IMR-90 (cell line): ENCODE measurements around the gene CLEC16A. TPM values are rescaled to one million over a fixed set of nuclear protein-coding genes. Genes with fewer than 3 reads are reported as not detected.

Source experiments
- ATAC-seq: fragments of 200-7000 bp; cut with Tn5 transposase; 2 replicates; pipeline ENCODE4 v1.9.1; 2020; ENCODE audit warnings: low read depth, mild to moderate bottlenecking, moderate library complexity
- BruUV-seq: library from RNA; stranded (reverse); fragments of 400-500 nt; replicated peaks from 2 replicates; lab custom pipeline; 2021; lab: Mats Ljungman, UMichigan
- CTCF ChIA-PET: fragments of 300-600 bp; formaldehyde crosslinking; extraction: SDS; loops from one replicate; lab custom pipeline; 2021; ENCODE audit warnings: antibody characterized with exemption; lab: Yijun Ruan, JAX
- POLR2A ChIA-PET: fragments of 300-600 bp; sonication (Branson Sonifier 250); formaldehyde crosslinking; loops from one replicate; lab custom pipeline; 2022; ENCODE audit warnings: antibody characterized with exemption; ENCODE audit not compliant: unreplicated experiment; lab: Charles Lee
- DNase-seq: peaks from one replicate; pipeline ENCODE4 v3.0.0; 2013
- H2AFZ ChIP-seq: replicated peaks from 2 replicates; pipeline ENCODE3; 2013; ENCODE audit warnings: low read length, mild to moderate bottlenecking; ENCODE audit not compliant: poor library complexity
- H2AK5ac ChIP-seq: 2 replicates; pipeline ENCODE4 v1.6.1; 2013; ENCODE audit warnings: low read depth, low read length, inconsistent platforms
- H2AK9ac ChIP-seq: replicated peaks from 2 replicates; pipeline ENCODE3; 2013; ENCODE audit warnings: mild to moderate bottlenecking, low read depth, low read length, moderate library complexity; ENCODE audit not compliant: poor library complexity
- H2BK120ac ChIP-seq: 2 replicates; pipeline ENCODE4 v1.6.1; 2013; ENCODE audit warnings: low read depth, low read length, inconsistent platforms
- H2BK15ac ChIP-seq: 3 replicates; pipeline ENCODE4 v1.6.1; 2013; ENCODE audit warnings: low read depth, low read length, inconsistent platforms
- H2BK20ac ChIP-seq: 2 replicates; pipeline ENCODE4 v1.6.1; 2013; ENCODE audit warnings: low read depth, mild to moderate bottlenecking, inconsistent platforms, low read length, moderate library complexity
- H2BK5ac ChIP-seq: 2 replicates; pipeline ENCODE4 v1.6.1; 2013; ENCODE audit warnings: mild to moderate bottlenecking, low read depth, low read length, inconsistent platforms; ENCODE audit not compliant: poor library complexity, severe bottlenecking
- H3K14ac ChIP-seq: replicated peaks from 2 replicates; pipeline ENCODE4 v1.6.1; 2013; ENCODE audit warnings: low read depth, low read length, inconsistent platforms
- H3K18ac ChIP-seq: 2 replicates; pipeline ENCODE4 v1.6.1; 2013; ENCODE audit warnings: low read depth, low read length, control low read depth
- H3K23ac ChIP-seq: 2 replicates; pipeline ENCODE4 v1.6.1; 2013; ENCODE audit warnings: low read depth, low read length, inconsistent platforms
- H3K27ac ChIP-seq: 2 replicates; pipeline ENCODE4 v1.5.1; 2013; ENCODE audit warnings: mild to moderate bottlenecking, control low read depth, low read length; ENCODE audit not compliant: insufficient read depth
- H3K27me3 ChIP-seq: 2 replicates; pipeline ENCODE4 v1.6.1; 2013; ENCODE audit warnings: low read length; ENCODE audit not compliant: control insufficient read depth, insufficient read depth
- H3K36me3 ChIP-seq: 2 replicates; pipeline ENCODE4 v1.6.1; 2013; ENCODE audit warnings: low read length, mixed read lengths; ENCODE audit not compliant: control insufficient read depth, insufficient read depth
- H3K4ac ChIP-seq: 2 replicates; pipeline ENCODE4 v1.6.1; 2013; ENCODE audit warnings: low read depth, low read length, inconsistent platforms
- H3K4me1 ChIP-seq: 2 replicates; pipeline ENCODE4 v1.6.1; 2013; ENCODE audit warnings: low read length, mixed read lengths; ENCODE audit not compliant: control insufficient read depth, insufficient read depth
- H3K4me2 ChIP-seq: 2 replicates; pipeline ENCODE4 v1.6.1; 2013; ENCODE audit warnings: low read depth, mild to moderate bottlenecking, control low read depth, low read length, moderate library complexity
- H3K4me3 ChIP-seq: 2 replicates; pipeline ENCODE4 v1.5.1; 2013; ENCODE audit warnings: low read depth, mild to moderate bottlenecking, control low read depth, low read length, moderate library complexity; ENCODE audit not compliant: insufficient read depth
- H3K56ac ChIP-seq: 2 replicates; pipeline ENCODE4 v1.6.1; 2013; ENCODE audit warnings: low read length, inconsistent platforms; ENCODE audit not compliant: insufficient read depth; ENCODE audit errors: extremely low read depth
- H3K79me1 ChIP-seq, 2 experiments: 2 replicates each; pipeline ENCODE4 v1.6.1; 2013; ENCODE audit warnings: low read length in 2 of 2, inconsistent platforms in 1 of 2, low read depth in 1 of 2
- H3K9ac ChIP-seq: 2 replicates; pipeline ENCODE4 v1.6.1; 2013; ENCODE audit warnings: low read depth, low read length, control low read depth
- H3K9me1 ChIP-seq: 2 replicates; pipeline ENCODE4 v1.6.1; 2013; ENCODE audit warnings: low read length, inconsistent platforms; ENCODE audit not compliant: insufficient read depth
- H3K9me3 ChIP-seq: 2 replicates; pipeline ENCODE4 v1.6.1; 2013; ENCODE audit warnings: low read length; ENCODE audit not compliant: control insufficient read depth, insufficient read depth
- H4K20me1 ChIP-seq: 2 replicates; pipeline ENCODE4 v1.6.1; 2013; ENCODE audit warnings: low read length, inconsistent platforms; ENCODE audit not compliant: insufficient read depth
- H4K5ac ChIP-seq: 2 replicates; pipeline ENCODE4 v1.6.1; 2013; ENCODE audit warnings: mild to moderate bottlenecking, low read depth, low read length, control low read depth
- H4K8ac ChIP-seq, 2 experiments: 2 replicates each; pipeline ENCODE4 v1.6.1; 2013; ENCODE audit warnings: low read depth in 2 of 2, low read length in 2 of 2, control low read depth in 1 of 2, inconsistent platforms in 1 of 2
- H4K91ac ChIP-seq: 2 replicates; pipeline ENCODE4 v1.6.1; 2013; ENCODE audit warnings: low read depth, low read length, inconsistent platforms; ENCODE audit not compliant: insufficient read depth
- MAFK ChIP-seq: IDR thresholded peaks from 2 replicates; pipeline ENCODE4 v1.6.1; 2012; ENCODE audit warnings: low read depth, low read length, improper control_type of control experiment
- RAD21 ChIP-seq: IDR thresholded peaks from 2 replicates; pipeline ENCODE4 v1.6.1; 2012; ENCODE audit warnings: low read length, improper control_type of control experiment
- WGBS, 2 experiments: methylation state at CpG; one replicate each; pipeline versions ENCODE4 v1.1.5 to v1.1.7; 2013; ENCODE audit warnings: missing lambda C conversion rate in 2 of 2; ENCODE audit not compliant: insufficient read length in 1 of 2; ENCODE audit errors: extremely low coverage in 2 of 2; 5-methylcytosine and 5-hydroxymethylcytosine counted together
- dilution Hi-C: fragments of 300-500 bp; cut with HindIII; formaldehyde crosslinking; loops from one replicate; pipeline ENCODE4 v1.14.3; 2018; ENCODE audit warnings: low sequenced_read_pairs; ENCODE audit not compliant: unreplicated experiment
- in situ Hi-C: fragments of 300-500 bp; cut with MboI; formaldehyde crosslinking; loops from 3 replicates; pipeline ENCODE4 v1.14.3; 2019; ENCODE audit warnings: low sequenced_read_pairs, inconsistent platforms, mixed read lengths
- intact Hi-C: fragments of 100-400 bp; cut with micrococcal nuclease; formaldehyde crosslinking; loops from 2 replicates; pipeline ENCODE4 v1.10.0; 2022
- polyA plus RNA-seq, 3 experiments: library from polyadenylated mRNA; depleted of rRNA; stranded (reverse); fragments of >200 nt; gene quantifications; 2 replicates each; pipeline ENCODE4 v1.2.3, GENCODE V29; 2012; ENCODE audit warnings: low replicate concordance in 1 of 3
- total RNA-seq: library from RNA; depleted of rRNA; stranded (reverse); fragments of >200 nt; gene quantifications from 2 replicates; pipeline ENCODE4 v1.2.3, GENCODE V29; 2012

CLEC16A gene
- total and polyA plus RNA-seq, 2 of the 4 experiments (the other 2 are of a cell fraction) = 15.9 to 16.5 TPM

- no peak overlapping the region for H3K4me2 ChIP-seq
- peaks cover 7% of the 10 kb centered on the region for H3K36me3 ChIP-seq
- ChIA-PET POLR2A (no interaction called here), CTCF (no interaction called here)
- peaks cover 7% of the 10 kb centered on the region for H3K9me1 ChIP-seq
- H2BK120ac ChIP-seq = no peak overlapping the region
- no peak overlapping the region for H3K14ac ChIP-seq
- H3K23ac ChIP-seq = no peak overlapping the region
- H3K27me3 ChIP-seq = no peaks in the 10 kb centered on the region
- H2AK5ac ChIP-seq = no peak overlapping the region
- 95% methylated on average over 3 of the region's 11 CpGs; no CpG with 5 or more reads in 1 of the 2 experiments for WGBS, 2 experiments
- no peak overlapping the region for H3K18ac ChIP-seq
- no peaks in the 10 kb centered on the region for H3K4me1 ChIP-seq
- intact Hi-C loops = no loop called here
- H3K79me1 ChIP-seq = no peaks in the 10 kb centered on the region
- no peak overlapping the region for H4K8ac ChIP-seq
- H2AK9ac ChIP-seq = no peak overlapping the region
- no peak overlapping the region for H2BK20ac ChIP-seq
- H3K4me3 ChIP-seq = no peak overlapping the region
- H4K5ac ChIP-seq = no peak overlapping the region
- H2BK15ac ChIP-seq = no peak overlapping the region
- no peaks in the 10 kb centered on the region for H3K9me3 ChIP-seq
- H3K56ac ChIP-seq = no peak overlapping the region
- H2AFZ ChIP-seq = no peak overlapping the region
- H4K20me1 ChIP-seq = no peaks in the 10 kb centered on the region
- dilution Hi-C loops = no loop called here
- no peak overlapping the region for H3K27ac ChIP-seq
- BruUV-seq = no TSS peak
- DNase-seq (no peak), ATAC-seq (no peak)
- H4K91ac ChIP-seq = no peak overlapping the region
- H3K9ac ChIP-seq = no peak overlapping the region
- H3K4ac ChIP-seq = no peak overlapping the region
- 0 out of 2 replicates have a peak, but pooled peaks have one; percentile 22 for TF ChIP-seq MAFK
- TF ChIP-seq RAD21 = no peak
- in situ Hi-C loops = no loop called here
- no peak overlapping the region for H2BK5ac ChIP-seq
Measured at GRCh38 chr16:11175787-11176341, 231.5 kb downstream of the CLEC16A start.
